KMS-11 (cell line): ENCODE data around the gene POLA1.

Experiments used
- H2AFZ ChIP-seq: fragments of 200-600 bp; sonication (generic); 2 replicates; pipeline ENCODE4 v1.6.1; 2016; ENCODE audit warnings: antibody characterized with exemption, mixed run types, low read depth
- H3K27ac ChIP-seq: fragments of 200-600 bp; sonication (generic); 2 replicates; pipeline ENCODE4 v1.6.1; 2016; ENCODE audit warnings: mild to moderate bottlenecking, mixed run types
- H3K27me3 ChIP-seq: fragments of 200-600 bp; sonication (generic); 2 replicates; pipeline ENCODE4 v1.6.1; 2017; ENCODE audit warnings: mild to moderate bottlenecking, low read depth, mixed run types, moderate library complexity; ENCODE audit not compliant: insufficient read depth
- H3K36me3 ChIP-seq: fragments of 200-600 bp; sonication (generic); 2 replicates; pipeline ENCODE4 v1.6.1; 2017; ENCODE audit warnings: mild to moderate bottlenecking, mixed run types; ENCODE audit not compliant: insufficient read depth
- H3K4me1 ChIP-seq: fragments of 200-600 bp; sonication (generic); 2 replicates; pipeline ENCODE4 v1.6.1; 2016; ENCODE audit warnings: mild to moderate bottlenecking, low read depth, mixed run types; ENCODE audit not compliant: poor library complexity, severe bottlenecking
- H3K4me2 ChIP-seq: fragments of 200-600 bp; sonication (generic); 2 replicates; pipeline ENCODE4 v1.7.0; 2016; ENCODE audit warnings: mild to moderate bottlenecking, mixed run types
- H3K4me3 ChIP-seq: fragments of 200-600 bp; sonication (generic); IDR thresholded peaks from 2 replicates; pipeline ENCODE4 v1.6.1; 2017; ENCODE audit warnings: low read depth, low read length, mixed read lengths; ENCODE audit not compliant: insufficient read depth
- H3K79me2 ChIP-seq: fragments of 200-600 bp; sonication (generic); 2 replicates; pipeline ENCODE4 v1.6.1; 2016; ENCODE audit warnings: low read depth, mixed run types; ENCODE audit not compliant: insufficient read depth
- H3K9ac ChIP-seq: fragments of 200-600 bp; sonication (generic); 2 replicates; pipeline ENCODE4 v1.6.1; 2016; ENCODE audit warnings: mild to moderate bottlenecking, mixed run types
- H4K20me1 ChIP-seq: fragments of 200-600 bp; sonication (generic); 2 replicates; pipeline ENCODE4 v1.6.1; 2016; ENCODE audit warnings: mild to moderate bottlenecking, mixed run types; ENCODE audit not compliant: insufficient read depth
- CTCF ChIP-seq: fragments of 200-600 bp; sonication (generic); conservative IDR thresholded peaks from 2 replicates; pipeline ENCODE4 v1.6.1; 2017; ENCODE audit warnings: low read depth, mild to moderate bottlenecking, antibody characterized with exemption, low read length, moderate library complexity, mixed read lengths

POLA1 gene

DNA sequence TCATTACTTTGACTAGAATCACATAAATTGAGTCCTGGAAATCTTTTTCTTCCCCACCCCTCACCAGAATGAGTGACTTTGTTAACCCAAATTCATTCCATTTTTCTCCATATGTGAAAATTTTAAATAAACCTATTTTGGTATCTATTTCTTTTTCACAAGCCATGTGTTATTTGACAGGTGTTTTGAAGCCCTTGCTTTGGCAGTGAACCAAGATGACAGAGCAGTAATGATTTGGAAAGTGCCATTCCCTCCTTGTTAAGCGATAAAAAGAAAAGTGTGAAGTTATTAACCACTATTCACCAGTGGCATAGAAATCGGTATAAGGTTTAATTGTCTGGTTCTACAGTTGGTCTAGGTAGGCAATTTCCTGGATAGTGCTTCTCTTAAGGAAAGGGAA is 66.1 kb downstream of the POLA1 start:
- no peak for TF ChIP-seq CTCF
- Histone ChIP-seq H3K4me2 (peak overlapping the region; percentile 55), H4K20me1 (no peaks in the 10 kb centered on the region), H3K27me3 (no peaks in the 10 kb centered on the region), H3K79me2 (no peaks in the 10 kb centered on the region), H3K4me3 (no peak overlapping the region), H3K4me1 (peaks cover 47% of the 10 kb centered on the region), H3K36me3 (no peaks in the 10 kb centered on the region), H2AFZ (no peak overlapping the region), H3K27ac (peak overlapping the region; percentile 62; the same call in 1 of the 2 replicates), H3K9ac (no peak overlapping the region)

DNA sequence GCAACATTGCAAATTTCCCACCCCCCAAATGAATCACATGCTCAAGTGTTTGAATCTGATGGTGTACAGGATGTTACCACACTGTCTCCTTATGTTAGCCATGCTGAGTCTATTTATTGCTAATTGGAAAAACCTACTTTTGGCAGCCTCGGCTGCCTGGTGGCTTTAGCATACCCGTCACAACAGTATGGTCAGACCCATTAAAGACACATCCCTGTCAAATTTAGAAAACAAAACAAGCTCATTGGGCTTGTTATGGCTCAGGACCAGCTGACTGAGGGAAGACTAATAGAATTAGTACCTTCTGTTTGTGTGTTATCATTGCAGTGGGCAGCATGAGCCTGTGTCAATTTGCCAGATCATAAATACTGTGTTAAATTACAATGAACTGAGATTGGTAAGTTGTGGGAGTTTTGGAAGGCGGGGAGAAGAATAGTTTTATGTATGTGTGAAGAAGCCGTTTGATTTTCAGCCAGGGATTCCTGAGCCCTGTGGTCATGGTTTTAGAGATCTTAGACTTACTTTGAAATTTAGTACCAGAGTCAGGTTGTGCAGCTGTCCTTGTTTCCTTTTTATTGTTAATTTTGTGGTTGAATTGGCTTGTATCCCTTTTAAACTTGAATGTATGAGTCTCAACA is 66.8 kb downstream of the POLA1 start:
- Histone ChIP-seq H2AFZ (no peak overlapping the region), H3K36me3 (no peaks in the 10 kb centered on the region), H3K27ac (peak overlapping the region; percentile 62), H3K4me1 (peaks cover 47% of the 10 kb centered on the region), H3K9ac (no peak overlapping the region), H4K20me1 (no peaks in the 10 kb centered on the region), H3K4me3 (no peak overlapping the region), H3K79me2 (no peaks in the 10 kb centered on the region), H3K4me2 (peak overlapping the region; percentile 55), H3K27me3 (no peaks in the 10 kb centered on the region)
- no peak for TF ChIP-seq CTCF

DNA sequence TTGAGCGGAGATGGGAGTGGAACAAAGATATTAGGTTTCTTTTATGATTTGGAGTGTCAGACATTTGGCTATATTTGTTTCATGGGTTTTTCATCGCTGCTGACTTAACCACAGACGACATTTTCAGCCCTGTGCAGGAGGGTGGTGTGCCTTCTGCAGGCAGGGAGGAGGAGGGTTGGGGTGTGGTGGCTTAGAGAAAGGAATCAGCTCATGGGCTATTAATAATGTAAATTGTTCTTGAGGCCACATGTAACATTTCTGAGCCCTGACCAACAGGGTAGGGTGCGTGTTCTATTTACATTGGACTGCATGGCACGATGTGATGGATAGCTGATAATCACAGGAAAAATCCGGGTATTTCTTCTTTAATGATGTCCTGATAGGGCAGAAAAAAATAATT is 67.6 kb downstream of the POLA1 start:
- no peaks in the 10 kb centered on the region for H3K79me2 ChIP-seq
- H3K4me1 ChIP-seq = peaks cover 47% of the 10 kb centered on the region
- H3K27ac ChIP-seq = peak overlapping the region; percentile 62
- H3K9ac ChIP-seq = peak overlapping the region; percentile 15; the same call in 1 of the 2 replicates
- peak overlapping the region; percentile 55 for H3K4me2 ChIP-seq
- no peak overlapping the region for H2AFZ ChIP-seq
- H3K36me3 ChIP-seq = no peaks in the 10 kb centered on the region
- H3K4me3 ChIP-seq = no peak overlapping the region
- H3K27me3 ChIP-seq = no peaks in the 10 kb centered on the region
- TF ChIP-seq CTCF = no peak
- H4K20me1 ChIP-seq = no peaks in the 10 kb centered on the region

DNA sequence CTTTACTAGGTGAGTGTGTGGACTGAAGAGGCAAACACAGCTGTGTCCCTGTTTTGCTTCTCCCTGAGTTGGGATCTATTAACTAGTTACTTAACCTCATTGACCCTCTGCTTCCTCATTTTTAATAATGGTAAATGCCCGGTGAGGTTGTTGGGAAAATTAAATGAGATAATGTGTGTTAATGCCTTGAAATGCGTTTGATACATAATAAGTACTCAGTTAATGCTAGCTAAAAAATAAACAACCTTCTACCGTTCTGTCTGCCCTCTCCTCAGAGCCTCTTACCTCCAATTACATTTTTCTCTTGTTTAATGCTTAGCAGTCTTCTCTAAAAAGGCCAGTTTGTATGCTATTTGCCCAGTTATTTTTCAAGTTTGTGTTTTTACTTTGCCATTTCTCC is 70.3 kb downstream of the POLA1 start:
- H3K4me2 ChIP-seq = no peak overlapping the region
- no peaks in the 10 kb centered on the region for H3K27me3 ChIP-seq
- H3K79me2 ChIP-seq = no peaks in the 10 kb centered on the region
- no peak overlapping the region for H2AFZ ChIP-seq
- no peaks in the 10 kb centered on the region for H3K36me3 ChIP-seq
- H3K9ac ChIP-seq = no peak overlapping the region
- H3K4me1 ChIP-seq = peaks cover 39% of the 10 kb centered on the region
- no peak overlapping the region for H3K27ac ChIP-seq
- H4K20me1 ChIP-seq = no peaks in the 10 kb centered on the region
- TF ChIP-seq CTCF = no peak
- no peak overlapping the region for H3K4me3 ChIP-seq
